ENCODE data around the gene SMURF1. TPM values are rescaled to one million over a fixed set of nuclear protein-coding genes. Genes with fewer than 3 reads are reported as not detected.

The SMURF1 gene
- total RNA-seq, 1 experiment from 2014 or later, result 30.2 TPM

GRCh38 chr7:98985406-98985805 lies 158.5 kb downstream of the SMURF1 start:
- ChIA-PET POLR2A (ENCODE audit: unreplicated experiment) (no interaction called here), CTCF (no interaction called here)
- Histone ChIP-seq H3K4me3 (ENCODE audit: low read length) (no peak overlapping the region), H3K9me2 (replicated peaks; ENCODE audit: low read length) (no peaks in the 10 kb centered on the region), H3K27me3 (ENCODE audit: low read length) (no peaks in the 10 kb centered on the region), H3K79me2 (ENCODE audit: low read length) (no peaks in the 10 kb centered on the region), H3K9ac (ENCODE audit: low read length) (no peak overlapping the region), H4K20me1 (ENCODE audit: low read length) (no peaks in the 10 kb centered on the region), H3K27ac (ENCODE audit: low read length) (no peak overlapping the region), H3F3A (ENCODE audit: low read length, unreplicated experiment) (no peaks in the 10 kb centered on the region), H3K9me3 (ENCODE audit: low read length) (no peaks in the 10 kb centered on the region), H2AFZ (ENCODE audit: low read length) (no peak overlapping the region), H3K36me3 (ENCODE audit: low read depth, low read length) (peaks cover 51% of the 10 kb centered on the region), H3K4me2 (ENCODE audit: low read length) (no peak overlapping the region), H3K4me1 (ENCODE audit: insufficient read depth, low read length) (no peaks in the 10 kb centered on the region)
- DNase-seq (no peak), ATAC-seq (no peak)
- intact Hi-C loops (cut with micrococcal nuclease), result no loop called here
- TF ChIP-seq CTCF (conservative IDR thresholded peaks at IDR 0.05; ENCODE audit: low read depth, low read length) (no peak), EZH2 (IDR thresholded peaks at IDR 0.05; ENCODE audit: low read length, unreplicated experiment) (no peak), EZH2phosphoT487 (IDR thresholded peaks at IDR 0.05; ENCODE audit: borderline replicate concordance, low read length) (no peak)
- BruUV-seq (replicated peaks), result no TSS peak

- H3K9me3 ChIP-seq (ENCODE audit: low read length), result no peaks in the 10 kb centered on the region
- H2AFZ ChIP-seq (ENCODE audit: low read length), result no peak overlapping the region
- DNase-seq (no peak), ATAC-seq (no peak)
- H3K4me2 ChIP-seq (ENCODE audit: low read length), result no peak overlapping the region
- intact Hi-C loops (cut with micrococcal nuclease), result no loop called here
- no peak overlapping the region for H3K9ac ChIP-seq (ENCODE audit: low read length)
- H3K79me2 ChIP-seq (ENCODE audit: low read length), result no peaks in the 10 kb centered on the region
- no peaks in the 10 kb centered on the region for H3K27me3 ChIP-seq (ENCODE audit: low read length)
- H3K27ac ChIP-seq (ENCODE audit: low read length), result no peak overlapping the region
- H3K36me3 ChIP-seq (ENCODE audit: low read depth, low read length), result peaks cover 55% of the 10 kb centered on the region
- H3K4me3 ChIP-seq (ENCODE audit: low read length), result no peak overlapping the region
- no TSS peak for BruUV-seq (replicated peaks)
- no peaks in the 10 kb centered on the region for H3F3A ChIP-seq (ENCODE audit: low read length, unreplicated experiment)
- no peaks in the 10 kb centered on the region for H3K9me2 ChIP-seq (replicated peaks; ENCODE audit: low read length)
- CTCF ChIA-PET, result no interaction called here
- TF ChIP-seq CTCF (conservative IDR thresholded peaks at IDR 0.05; ENCODE audit: low read depth, low read length) (no peak), EZH2 (IDR thresholded peaks at IDR 0.05; ENCODE audit: low read length, unreplicated experiment) (no peak), EZH2phosphoT487 (IDR thresholded peaks at IDR 0.05; ENCODE audit: borderline replicate concordance, low read length) (no peak)
- POLR2A ChIA-PET (ENCODE audit: unreplicated experiment), result no interaction called here
- no peaks in the 10 kb centered on the region for H4K20me1 ChIP-seq (ENCODE audit: low read length)
- H3K4me1 ChIP-seq (ENCODE audit: insufficient read depth, low read length), result no peaks in the 10 kb centered on the region
Observed at GRCh38 chr7:98984126-98984525, 159.8 kb downstream of the SMURF1 start.

GRCh38 chr7:98982686-98983085 lies 161.2 kb downstream of the SMURF1 start:
- Histone ChIP-seq H3K4me3 (ENCODE audit: low read length) (no peak overlapping the region), H2AFZ (ENCODE audit: low read length) (no peak overlapping the region), H3K79me2 (ENCODE audit: low read length) (no peaks in the 10 kb centered on the region), H3K9me2 (replicated peaks; ENCODE audit: low read length) (no peaks in the 10 kb centered on the region), H3K9ac (ENCODE audit: low read length) (no peak overlapping the region), H3K27me3 (ENCODE audit: low read length) (no peaks in the 10 kb centered on the region), H3K9me3 (ENCODE audit: low read length) (no peaks in the 10 kb centered on the region), H3K4me2 (ENCODE audit: low read length) (no peak overlapping the region), H3F3A (ENCODE audit: low read length, unreplicated experiment) (no peaks in the 10 kb centered on the region), H4K20me1 (ENCODE audit: low read length) (no peaks in the 10 kb centered on the region), H3K27ac (ENCODE audit: low read length) (no peak overlapping the region), H3K36me3 (ENCODE audit: low read depth, low read length) (peaks cover 59% of the 10 kb centered on the region), H3K4me1 (ENCODE audit: insufficient read depth, low read length) (no peaks in the 10 kb centered on the region)
- no TSS peak for BruUV-seq (replicated peaks)
- ChIA-PET POLR2A (ENCODE audit: unreplicated experiment) (no interaction called here), CTCF (no interaction called here)
- DNase-seq (no peak), ATAC-seq (no peak)
- intact Hi-C loops (cut with micrococcal nuclease), result no loop called here
- TF ChIP-seq EZH2 (IDR thresholded peaks at IDR 0.05; ENCODE audit: low read length, unreplicated experiment) (no peak), CTCF (conservative IDR thresholded peaks at IDR 0.05; ENCODE audit: low read depth, low read length) (no peak), EZH2phosphoT487 (IDR thresholded peaks at IDR 0.05; ENCODE audit: borderline replicate concordance, low read length) (no peak)

All from PC-3 (cell line).